ENCODE measurements around the gene GALNT1.

DNA sequence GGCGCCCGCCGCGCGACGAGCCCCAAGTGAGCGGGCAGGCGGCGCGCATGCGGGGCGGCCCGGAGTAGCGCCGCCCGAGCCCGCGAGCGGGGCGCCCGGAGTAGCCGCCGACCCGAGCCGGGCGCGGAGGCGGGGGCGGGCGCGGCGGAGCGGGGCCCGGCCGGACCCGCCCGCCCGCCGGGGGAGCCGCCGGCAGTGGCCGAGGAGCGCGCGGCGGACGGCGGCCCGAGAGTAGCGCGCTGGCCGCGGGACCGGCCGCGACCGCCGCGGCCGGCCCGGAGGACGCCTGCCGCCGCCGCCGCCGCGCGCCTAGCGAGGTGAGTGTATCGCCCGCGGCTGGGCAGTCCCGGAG lies at the start of gene GALNT1:
- TF ChIP-seq NFIC (IDR thresholded peaks at IDR 0.05) (no peak), CBFB (CRISPR knock-in tag; IDR thresholded peaks at IDR 0.05) (no peak), PHB (CRISPR knock-in tag; IDR thresholded peaks at IDR 0.05) (no peak), NRF1 (conservative IDR thresholded peaks at IDR 0.05 in 1 of 2, IDR thresholded peaks at IDR 0.05 in 1 of 2) (no peak), NR3C1 (CRISPR knock-in tag; IDR thresholded peaks at IDR 0.05) (no peak), FOXK2 (conservative IDR thresholded peaks at IDR 0.05 in 1 of 2, IDR thresholded peaks at IDR 0.05 in 1 of 2; ENCODE audit: low read depth in 2 of 2) (no peak), SREBF2 (CRISPR knock-in tag; IDR thresholded peaks at IDR 0.05) (no peak), ESRRA (IDR thresholded peaks at IDR 0.05; ENCODE audit: borderline replicate concordance, low read depth) (no peak)
- TF ChIP-seq, protein P1, sequence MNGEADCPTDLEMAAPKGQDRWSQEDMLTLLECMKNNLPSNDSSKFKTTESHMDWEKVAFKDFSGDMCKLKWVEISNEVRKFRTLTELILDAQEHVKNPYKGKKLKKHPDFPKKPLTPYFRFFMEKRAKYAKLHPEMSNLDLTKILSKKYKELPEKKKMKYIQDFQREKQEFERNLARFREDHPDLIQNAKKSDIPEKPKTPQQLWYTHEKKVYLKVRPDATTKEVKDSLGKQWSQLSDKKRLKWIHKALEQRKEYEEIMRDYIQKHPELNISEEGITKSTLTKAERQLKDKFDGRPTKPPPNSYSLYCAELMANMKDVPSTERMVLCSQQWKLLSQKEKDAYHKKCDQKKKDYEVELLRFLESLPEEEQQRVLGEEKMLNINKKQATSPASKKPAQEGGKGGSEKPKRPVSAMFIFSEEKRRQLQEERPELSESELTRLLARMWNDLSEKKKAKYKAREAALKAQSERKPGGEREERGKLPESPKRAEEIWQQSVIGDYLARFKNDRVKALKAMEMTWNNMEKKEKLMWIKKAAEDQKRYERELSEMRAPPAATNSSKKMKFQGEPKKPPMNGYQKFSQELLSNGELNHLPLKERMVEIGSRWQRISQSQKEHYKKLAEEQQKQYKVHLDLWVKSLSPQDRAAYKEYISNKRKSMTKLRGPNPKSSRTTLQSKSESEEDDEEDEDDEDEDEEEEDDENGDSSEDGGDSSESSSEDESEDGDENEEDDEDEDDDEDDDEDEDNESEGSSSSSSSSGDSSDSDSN (IDR thresholded peaks at IDR 0.05; ENCODE audit: borderline replicate concordance in 1 of 2, low read depth in 2 of 2, low read length in 2 of 2), result no peak
- TF ChIP-seq, protein P2, sequence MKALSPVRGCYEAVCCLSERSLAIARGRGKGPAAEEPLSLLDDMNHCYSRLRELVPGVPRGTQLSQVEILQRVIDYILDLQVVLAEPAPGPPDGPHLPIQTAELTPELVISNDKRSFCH (CRISPR knock-in tag; IDR thresholded peaks at IDR 0.05), result no peak
- TF ChIP-seq, protein P2 (tag; IDR thresholded peaks at IDR 0.05), result no peak
- TF ChIP-seq, protein P3, sequence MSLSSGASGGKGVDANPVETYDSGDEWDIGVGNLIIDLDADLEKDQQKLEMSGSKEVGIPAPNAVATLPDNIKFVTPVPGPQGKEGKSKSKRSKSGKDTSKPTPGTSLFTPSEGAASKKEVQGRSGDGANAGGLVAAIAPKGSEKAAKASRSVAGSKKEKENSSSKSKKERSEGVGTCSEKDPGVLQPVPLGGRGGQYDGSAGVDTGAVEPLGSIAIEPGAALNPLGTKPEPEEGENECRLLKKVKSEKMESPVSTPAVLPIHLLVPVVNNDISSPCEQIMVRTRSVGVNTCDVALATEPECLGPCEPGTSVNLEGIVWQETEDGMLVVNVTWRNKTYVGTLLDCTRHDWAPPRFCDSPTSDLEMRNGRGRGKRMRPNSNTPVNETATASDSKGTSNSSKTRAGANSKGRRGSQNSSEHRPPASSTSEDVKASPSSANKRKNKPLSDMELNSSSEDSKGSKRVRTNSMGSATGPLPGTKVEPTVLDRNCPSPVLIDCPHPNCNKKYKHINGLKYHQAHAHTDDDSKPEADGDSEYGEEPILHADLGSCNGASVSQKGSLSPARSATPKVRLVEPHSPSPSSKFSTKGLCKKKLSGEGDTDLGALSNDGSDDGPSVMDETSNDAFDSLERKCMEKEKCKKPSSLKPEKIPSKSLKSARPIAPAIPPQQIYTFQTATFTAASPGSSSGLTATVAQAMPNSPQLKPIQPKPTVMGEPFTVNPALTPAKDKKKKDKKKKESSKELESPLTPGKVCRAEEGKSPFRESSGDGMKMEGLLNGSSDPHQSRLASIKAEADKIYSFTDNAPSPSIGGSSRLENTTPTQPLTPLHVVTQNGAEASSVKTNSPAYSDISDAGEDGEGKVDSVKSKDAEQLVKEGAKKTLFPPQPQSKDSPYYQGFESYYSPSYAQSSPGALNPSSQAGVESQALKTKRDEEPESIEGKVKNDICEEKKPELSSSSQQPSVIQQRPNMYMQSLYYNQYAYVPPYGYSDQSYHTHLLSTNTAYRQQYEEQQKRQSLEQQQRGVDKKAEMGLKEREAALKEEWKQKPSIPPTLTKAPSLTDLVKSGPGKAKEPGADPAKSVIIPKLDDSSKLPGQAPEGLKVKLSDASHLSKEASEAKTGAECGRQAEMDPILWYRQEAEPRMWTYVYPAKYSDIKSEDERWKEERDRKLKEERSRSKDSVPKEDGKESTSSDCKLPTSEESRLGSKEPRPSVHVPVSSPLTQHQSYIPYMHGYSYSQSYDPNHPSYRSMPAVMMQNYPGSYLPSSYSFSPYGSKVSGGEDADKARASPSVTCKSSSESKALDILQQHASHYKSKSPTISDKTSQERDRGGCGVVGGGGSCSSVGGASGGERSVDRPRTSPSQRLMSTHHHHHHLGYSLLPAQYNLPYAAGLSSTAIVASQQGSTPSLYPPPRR (CRISPR knock-in tag; IDR thresholded peaks at IDR 0.05; ENCODE audit: borderline replicate concordance), result no peak
- TF ChIP-seq, protein P4, sequence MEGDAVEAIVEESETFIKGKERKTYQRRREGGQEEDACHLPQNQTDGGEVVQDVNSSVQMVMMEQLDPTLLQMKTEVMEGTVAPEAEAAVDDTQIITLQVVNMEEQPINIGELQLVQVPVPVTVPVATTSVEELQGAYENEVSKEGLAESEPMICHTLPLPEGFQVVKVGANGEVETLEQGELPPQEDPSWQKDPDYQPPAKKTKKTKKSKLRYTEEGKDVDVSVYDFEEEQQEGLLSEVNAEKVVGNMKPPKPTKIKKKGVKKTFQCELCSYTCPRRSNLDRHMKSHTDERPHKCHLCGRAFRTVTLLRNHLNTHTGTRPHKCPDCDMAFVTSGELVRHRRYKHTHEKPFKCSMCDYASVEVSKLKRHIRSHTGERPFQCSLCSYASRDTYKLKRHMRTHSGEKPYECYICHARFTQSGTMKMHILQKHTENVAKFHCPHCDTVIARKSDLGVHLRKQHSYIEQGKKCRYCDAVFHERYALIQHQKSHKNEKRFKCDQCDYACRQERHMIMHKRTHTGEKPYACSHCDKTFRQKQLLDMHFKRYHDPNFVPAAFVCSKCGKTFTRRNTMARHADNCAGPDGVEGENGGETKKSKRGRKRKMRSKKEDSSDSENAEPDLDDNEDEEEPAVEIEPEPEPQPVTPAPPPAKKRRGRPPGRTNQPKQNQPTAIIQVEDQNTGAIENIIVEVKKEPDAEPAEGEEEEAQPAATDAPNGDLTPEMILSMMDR (IDR thresholded peaks at IDR 0.05 in 2 of 3, conservative IDR thresholded peaks at IDR 0.05 in 1 of 3; ENCODE audit: insufficient read depth in 2 of 3, low read depth in 1 of 3, low read length in 3 of 3), result no peak

Measured in K562 (cell line).